Neural cell (in vitro differentiated cells): ENCODE results near the gene ATP8B4. TPM values are rescaled to one million over a fixed set of nuclear protein-coding genes. Genes with fewer than 3 reads are reported as not detected.

Experiments
- H2AFZ ChIP-seq: fragments of 200-600, 300-800 bp; sonication (generic), shearing (Covaris generic); 2 replicates; pipeline ENCODE4 v1.6.0; 2014; ENCODE audit warnings: low read depth, mild to moderate bottlenecking, antibody characterized with exemption, low read length, moderate library complexity
- H3F3A ChIP-seq: fragments of 200-600 bp; shearing (Covaris generic); 2 replicates; pipeline ENCODE4 v1.6.1; 2016; ENCODE audit warnings: mild to moderate bottlenecking, moderate library complexity, mixed read lengths, antibody characterized with exemption, low read length; ENCODE audit not compliant: insufficient read depth, poor library complexity, severe bottlenecking
- H3K27ac ChIP-seq: fragments of 200-600, 300-800 bp; sonication (generic), shearing (Covaris generic); 2 replicates; pipeline ENCODE4 v1.5.1; 2014; ENCODE audit warnings: mild to moderate bottlenecking, low read length, moderate library complexity
- H3K27me3 ChIP-seq: fragments of 300-800, 200-600 bp; sonication (generic), shearing (Covaris generic); 2 replicates; pipeline ENCODE4 v1.6.0; 2014; ENCODE audit warnings: mild to moderate bottlenecking, low read depth, low read length, moderate library complexity; ENCODE audit not compliant: insufficient read depth
- H3K36me3 ChIP-seq: fragments of 300-800, 200-600 bp; sonication (generic), shearing (Covaris generic); 2 replicates; pipeline ENCODE4 v1.5.1; 2014; ENCODE audit warnings: mild to moderate bottlenecking, antibody characterized with exemption, low read length, moderate library complexity; ENCODE audit not compliant: insufficient read depth
- H3K4me2 ChIP-seq: fragments of 300-800, 200-600 bp; sonication (generic), shearing (Covaris generic); 2 replicates; pipeline ENCODE4 v1.6.0; 2014; ENCODE audit warnings: mild to moderate bottlenecking, low read length
- H3K4me3 ChIP-seq: fragments of 300-800, 200-600 bp; sonication (generic), shearing (Covaris generic); 2 replicates; pipeline ENCODE4 v1.5.1; 2014; ENCODE audit warnings: mild to moderate bottlenecking, low read length, moderate library complexity
- H3K79me2 ChIP-seq: fragments of 200-600 bp; shearing (Covaris generic); replicated peaks from 2 replicates; pipeline ENCODE4 v1.6.0; 2014; ENCODE audit warnings: mild to moderate bottlenecking, low read length, moderate library complexity; ENCODE audit not compliant: insufficient read depth
- H3K9ac ChIP-seq: fragments of 300-800, 200-600 bp; sonication (generic), shearing (Covaris generic); 2 replicates; pipeline ENCODE4 v1.6.1; 2016; ENCODE audit warnings: mild to moderate bottlenecking, low read length, mixed read lengths
- H3K9me2 ChIP-seq: fragments of 200-600 bp; shearing (Covaris generic); 2 replicates; pipeline ENCODE4 v1.6.1; 2016; ENCODE audit warnings: mild to moderate bottlenecking, low read length, mixed read lengths; ENCODE audit not compliant: insufficient read depth
- H3K9me3 ChIP-seq: fragments of 200-600, 300-800 bp; sonication (generic), shearing (Covaris generic); 2 replicates; pipeline ENCODE4 v1.6.1; 2016; ENCODE audit warnings: mild to moderate bottlenecking, mixed run types, low read length, moderate library complexity, mixed read lengths
- H4K20me1 ChIP-seq: fragments of 200-600 bp; shearing (Covaris generic); 2 replicates; pipeline ENCODE4 v1.6.1; 2016; ENCODE audit warnings: mild to moderate bottlenecking, mixed run types; ENCODE audit not compliant: insufficient read depth
- CTCF ChIP-seq: fragments of 450-650 bp; IDR thresholded peaks from 2 replicates; pipeline ENCODE4 v1.5.1; 2014; ENCODE audit warnings: antibody characterized with exemption, mild to moderate bottlenecking, moderate library complexity; ENCODE audit not compliant: poor library complexity, severe bottlenecking
- EP300 ChIP-seq: fragments of 450-650 bp; conservative IDR thresholded peaks from 2 replicates; pipeline ENCODE4 v1.6.1; 2014; ENCODE audit warnings: antibody characterized with exemption, mild to moderate bottlenecking, moderate library complexity; ENCODE audit not compliant: poor library complexity, severe bottlenecking
- EZH2 ChIP-seq: fragments of 200-600, 300-800 bp; shearing (Covaris generic), sonication (generic); IDR thresholded peaks from 2 replicates; pipeline ENCODE4 v1.6.1; 2014; ENCODE audit warnings: antibody characterized with exemption, low read length, borderline replicate concordance, mild to moderate bottlenecking; ENCODE audit not compliant: insufficient read depth, poor library complexity, severe bottlenecking
- MXI1 ChIP-seq: fragments of 450-650 bp; conservative IDR thresholded peaks from 2 replicates; pipeline ENCODE4 v1.6.1; 2014; ENCODE audit warnings: antibody characterized with exemption, mild to moderate bottlenecking; ENCODE audit not compliant: poor library complexity, severe bottlenecking
- POLR2AphosphoS5 ChIP-seq: IDR thresholded peaks from 2 replicates; pipeline ENCODE4 v1.6.1; 2012
- RAD21 ChIP-seq: fragments of 450-650 bp; conservative IDR thresholded peaks from 2 replicates; pipeline ENCODE4 v1.6.1; 2014; ENCODE audit warnings: antibody characterized with exemption, mild to moderate bottlenecking, moderate library complexity
- REST ChIP-seq: IDR thresholded peaks from 2 replicates; pipeline ENCODE4 v1.6.1; 2012; ENCODE audit warnings: borderline replicate concordance
- SMC3 ChIP-seq: fragments of 450-650 bp; conservative IDR thresholded peaks from 2 replicates; pipeline ENCODE4 v1.6.1; 2014; ENCODE audit warnings: antibody characterized with exemption, mild to moderate bottlenecking, moderate library complexity; ENCODE audit not compliant: poor library complexity
- TAF1 ChIP-seq: IDR thresholded peaks from 2 replicates; pipeline ENCODE4 v1.6.1; 2012; ENCODE audit warnings: low read depth
- polyA plus RNA-seq: library from polyadenylated mRNA; depleted of rRNA; stranded (reverse); fragments of >200 nt; gene quantifications from 2 replicates; pipeline ENCODE4 v1.2.3, GENCODE V29; 2014

The ATP8B4 gene
- polyA plus RNA-seq, 1 donor from 2014 or later, result 2.9 TPM

GRCh38 chr15:49863431-49864224 is 255.4 kb downstream of the ATP8B4 start:
- no peaks in the 10 kb centered on the region for H3K79me2 ChIP-seq
- H2AFZ ChIP-seq, result no peak overlapping the region
- H3K4me2 ChIP-seq, result no peak overlapping the region

GRCh38 chr15:49860101-49860500 is 258.9 kb downstream of the ATP8B4 start:
- no peaks in the 10 kb centered on the region for H3K27me3 ChIP-seq
- H3K4me2 ChIP-seq, result no peak overlapping the region
- H3K27ac ChIP-seq, result no peak overlapping the region
- TF ChIP-seq RAD21 (no peak), REST (no peak), EZH2 (no peak), CTCF (no peak), POLR2AphosphoS5 (no peak)

More at GRCh38 chr15:49863431-49864224, 255.4 kb downstream of the ATP8B4 start:
- Histone ChIP-seq H3K4me3 (no peak overlapping the region), H3K36me3 (no peaks in the 10 kb centered on the region), H3K27me3 (no peaks in the 10 kb centered on the region), H3K9me3 (no peaks in the 10 kb centered on the region), H3K9me2 (no peaks in the 10 kb centered on the region), H3F3A (no peaks in the 10 kb centered on the region), H3K9ac (no peak overlapping the region), H3K27ac (no peak overlapping the region), H4K20me1 (no peaks in the 10 kb centered on the region)
- TF ChIP-seq MXI1, result no peak
- no peak for TF ChIP-seq EP300
- no peak for TF ChIP-seq RAD21
- TF ChIP-seq CTCF, result no peak
- no peak for TF ChIP-seq SMC3
- no peak for TF ChIP-seq TAF1
- TF ChIP-seq EZH2, result no peak
- TF ChIP-seq POLR2AphosphoS5, result no peak
- TF ChIP-seq REST, result no peak

More at GRCh38 chr15:49860101-49860500, 258.9 kb downstream of the ATP8B4 start:
- no peaks in the 10 kb centered on the region for H3K79me2 ChIP-seq
- no peaks in the 10 kb centered on the region for H4K20me1 ChIP-seq
- H3K9ac ChIP-seq, result no peak overlapping the region
- H2AFZ ChIP-seq, result no peak overlapping the region
- H3F3A ChIP-seq, result no peaks in the 10 kb centered on the region
- H3K9me3 ChIP-seq, result no peaks in the 10 kb centered on the region
- H3K36me3 ChIP-seq, result no peaks in the 10 kb centered on the region
- no peaks in the 10 kb centered on the region for H3K9me2 ChIP-seq
- H3K4me3 ChIP-seq, result no peak overlapping the region
